Activated CD8-positive, alpha-beta T cell treated with anti-CD3 and anti-CD28 coated beads for 36 hours (primary cell): Measurements from ENCODE around the gene HMG20A. TPM values are rescaled to one million over a fixed set of nuclear protein-coding genes. Genes with fewer than 3 reads are reported as not detected.

Source experiments
- ATAC-seq: fragments of 200-7000 bp; cut with Tn5 transposase; one replicate; pipeline ENCODE4 v1.10.0; 2021; ENCODE audit warnings: mild to moderate bottlenecking, moderate library complexity
- CTCF ChIA-PET: fragments of 350-600 bp; sonication (Branson Sonifier 250); formaldehyde crosslinking; loops from one replicate; lab custom pipeline; 2021; ENCODE audit warnings: antibody characterized with exemption; lab: Charles Lee
- POLR2A ChIA-PET: fragments of 350-600 bp; sonication (Branson Sonifier 250); formaldehyde crosslinking; loops from one replicate; lab custom pipeline; 2021; ENCODE audit warnings: antibody characterized with exemption; lab: Charles Lee
- DNase-seq: peaks from one replicate; pipeline ENCODE4 v3.0.0-alpha.2; 2020
- H3K27ac Mint-ChIP-seq: one replicate; pipeline ENCODE4 v1.8.0; 2021; ENCODE audit warnings: mild to moderate bottlenecking, mixed read lengths
- H3K27me3 Mint-ChIP-seq: one replicate; pipeline ENCODE4 v1.8.0; 2021; ENCODE audit warnings: mixed read lengths
- H3K36me3 Mint-ChIP-seq: one replicate; pipeline ENCODE4 v1.8.0; 2021; ENCODE audit warnings: low read depth, mixed read lengths
- H3K4me1 Mint-ChIP-seq: one replicate; pipeline ENCODE4 v1.8.0; 2021; ENCODE audit warnings: low read depth, mixed read lengths
- H3K4me3 Mint-ChIP-seq: one replicate; pipeline ENCODE4 v1.8.0; 2021; ENCODE audit warnings: mild to moderate bottlenecking, moderate library complexity, mixed read lengths
- H3K9me3 Mint-ChIP-seq: one replicate; pipeline ENCODE4 v1.8.0; 2021; ENCODE audit warnings: mixed read lengths
- CTCF ChIP-seq: fragments of 200-600 bp; IDR thresholded peaks from one replicate; pipeline ENCODE4 v1.8.0; 2022; ENCODE audit warnings: antibody characterized with exemption, mild to moderate bottlenecking
- intact Hi-C: fragments of 100-400 bp; cut with micrococcal nuclease; formaldehyde crosslinking; loops from one replicate; pipeline ENCODE4 v1.10.0; 2022
- total RNA-seq, 2 experiments: library from RNA; stranded (reverse); gene quantifications; one replicate each; pipeline ENCODE4 v1.2.3, GENCODE V29; 2021

The HMG20A gene
- total RNA-seq, 2 experiments from 2014 or later = 44.4 to 44.9 TPM

- DNase-seq (no peak), ATAC-seq (no peak)
- Mint-ChIP-seq H3K27ac (no peak overlapping the region), H3K4me3 (no peak overlapping the region), H3K9me3 (no peaks in the 10 kb centered on the region), H3K4me1 (no peaks in the 10 kb centered on the region), H3K27me3 (no peaks in the 10 kb centered on the region), H3K36me3 (peaks cover 34% of the 10 kb centered on the region)
- intact Hi-C loops = no loop called here
- ChIA-PET POLR2A (no interaction called here), CTCF (no interaction called here)
- TF ChIP-seq CTCF = no peak
Observed at GRCh38 chr15:77470235-77470634, 49.5 kb downstream of the HMG20A start.

- intact Hi-C loops = no loop called here
- Mint-ChIP-seq H3K36me3 (peaks cover 36% of the 10 kb centered on the region), H3K4me3 (no peak overlapping the region), H3K27ac (no peak overlapping the region), H3K4me1 (no peaks in the 10 kb centered on the region), H3K9me3 (no peaks in the 10 kb centered on the region), H3K27me3 (no peaks in the 10 kb centered on the region)
- ChIA-PET POLR2A (no interaction called here), CTCF (interaction anchor here (1.1 kb wide), 1 partner anchor 70 kb away, joined by 4 read pairs; no protein-coding TSS in a partner anchor)
- DNase-seq = no peak
- ATAC-seq = no peak
- no peak for TF ChIP-seq CTCF
Observed at GRCh38 chr15:77473328-77473727, 52.6 kb downstream of the HMG20A start.

- H3K9me3 Mint-ChIP-seq = no peaks in the 10 kb centered on the region
- ChIA-PET CTCF (interaction anchor here (1.1 to 1.5 kb wide), 3 partner anchors 33 to 288 kb away, joined by 3 to 6 read pairs (median 3); no protein-coding TSS in a partner anchor), POLR2A (no interaction called here)
- H3K4me1 Mint-ChIP-seq = peaks cover 3% of the 10 kb centered on the region
- TF ChIP-seq CTCF = no peak
- DNase-seq (no peak), ATAC-seq (no peak)
- no peaks in the 10 kb centered on the region for H3K27me3 Mint-ChIP-seq
- no peak overlapping the region for H3K27ac Mint-ChIP-seq
- intact Hi-C loops = no loop called here
- peaks cover 28% of the 10 kb centered on the region for H3K36me3 Mint-ChIP-seq
- no peak overlapping the region for H3K4me3 Mint-ChIP-seq
Observed at GRCh38 chr15:77474310-77474988, 53.8 kb downstream of the HMG20A start.

GRCh38 chr15:77475001-77475400 is 54.3 kb downstream of the HMG20A start:
- Mint-ChIP-seq H3K27ac (no peak overlapping the region), H3K9me3 (no peaks in the 10 kb centered on the region), H3K4me1 (peaks cover 3% of the 10 kb centered on the region), H3K27me3 (no peaks in the 10 kb centered on the region), H3K36me3 (peaks cover 28% of the 10 kb centered on the region), H3K4me3 (no peak overlapping the region)
- DNase-seq (no peak), ATAC-seq (no peak)
- intact Hi-C loops = no loop called here
- ChIA-PET CTCF (interaction anchor here (1.1 to 1.5 kb wide), 4 partner anchors 34 to 381 kb away, joined by 3 to 6 read pairs (median 3); no protein-coding TSS in a partner anchor), POLR2A (no interaction called here)
- no peak for TF ChIP-seq CTCF

GRCh38 chr15:77475898-77476297 is 55.2 kb downstream of the HMG20A start:
- H3K27ac Mint-ChIP-seq = no peak overlapping the region
- ATAC-seq = no peak
- peaks cover 3% of the 10 kb centered on the region for H3K4me1 Mint-ChIP-seq
- no peak for TF ChIP-seq CTCF
- H3K27me3 Mint-ChIP-seq = no peaks in the 10 kb centered on the region
- POLR2A ChIA-PET = interaction anchor here (0.6 kb wide), 1 partner anchor 22 kb away, joined by 3 read pairs; no protein-coding TSS in a partner anchor
- no peak overlapping the region for H3K4me3 Mint-ChIP-seq
- intact Hi-C loops = no loop called here
- DNase-seq = no peak
- CTCF ChIA-PET = interaction anchor here (1.1 to 3.8 kb wide), 4 partner anchors 34 to 382 kb away, joined by 3 to 12 read pairs (median 4); no protein-coding TSS in a partner anchor
- no peaks in the 10 kb centered on the region for H3K9me3 Mint-ChIP-seq
- H3K36me3 Mint-ChIP-seq = peaks cover 29% of the 10 kb centered on the region
